B cell (primary cell): ENCODE results near the gene PPIP5K2.

ENCODE experiments used
- EZH2 ChIP-seq: IDR thresholded peaks from 2 replicates; pipeline ENCODE4 v1.6.1; 2012; ENCODE audit warnings: borderline replicate concordance, low read depth, mild to moderate bottlenecking, moderate library complexity, low read length; ENCODE audit not compliant: insufficient read depth, poor library complexity, severe bottlenecking
- TF ChIP-seq, protein P1 (sequence below): fragments of 200-600 bp; IDR thresholded peaks from one replicate; pipeline ENCODE4 v1.8.0; 2022; ENCODE audit warnings: antibody characterized with exemption, mild to moderate bottlenecking

DNA sequence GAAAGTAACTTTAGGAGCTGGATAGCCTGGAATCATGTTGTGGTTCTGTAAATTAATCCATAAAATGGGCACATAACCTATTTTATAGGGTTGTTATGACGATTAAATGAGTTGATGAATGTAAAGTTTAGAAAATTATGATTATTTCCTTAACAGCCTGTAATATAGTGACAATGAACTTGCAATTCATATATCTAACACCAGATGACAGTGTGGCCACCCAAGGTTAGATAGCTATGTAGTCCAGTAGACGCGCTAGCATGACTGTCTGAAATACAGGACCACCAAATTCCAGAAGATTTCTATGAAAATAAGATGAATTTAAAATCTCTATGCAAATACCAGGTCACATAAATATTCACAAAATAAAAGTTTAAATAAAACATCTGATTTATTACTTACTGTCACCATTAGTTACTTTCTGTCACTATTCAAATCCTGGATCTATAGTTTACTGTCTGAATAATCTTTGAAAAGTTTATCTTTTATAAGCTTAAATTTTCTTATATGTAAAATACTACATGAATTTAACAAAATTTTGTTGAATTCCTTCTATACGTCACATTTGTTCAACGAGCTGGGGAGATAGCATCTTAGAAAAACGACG lies 112.4 kb downstream of the PPIP5K2 start:
- TF ChIP-seq, protein P1, sequence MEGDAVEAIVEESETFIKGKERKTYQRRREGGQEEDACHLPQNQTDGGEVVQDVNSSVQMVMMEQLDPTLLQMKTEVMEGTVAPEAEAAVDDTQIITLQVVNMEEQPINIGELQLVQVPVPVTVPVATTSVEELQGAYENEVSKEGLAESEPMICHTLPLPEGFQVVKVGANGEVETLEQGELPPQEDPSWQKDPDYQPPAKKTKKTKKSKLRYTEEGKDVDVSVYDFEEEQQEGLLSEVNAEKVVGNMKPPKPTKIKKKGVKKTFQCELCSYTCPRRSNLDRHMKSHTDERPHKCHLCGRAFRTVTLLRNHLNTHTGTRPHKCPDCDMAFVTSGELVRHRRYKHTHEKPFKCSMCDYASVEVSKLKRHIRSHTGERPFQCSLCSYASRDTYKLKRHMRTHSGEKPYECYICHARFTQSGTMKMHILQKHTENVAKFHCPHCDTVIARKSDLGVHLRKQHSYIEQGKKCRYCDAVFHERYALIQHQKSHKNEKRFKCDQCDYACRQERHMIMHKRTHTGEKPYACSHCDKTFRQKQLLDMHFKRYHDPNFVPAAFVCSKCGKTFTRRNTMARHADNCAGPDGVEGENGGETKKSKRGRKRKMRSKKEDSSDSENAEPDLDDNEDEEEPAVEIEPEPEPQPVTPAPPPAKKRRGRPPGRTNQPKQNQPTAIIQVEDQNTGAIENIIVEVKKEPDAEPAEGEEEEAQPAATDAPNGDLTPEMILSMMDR = peak; percentile 80
- no peak for TF ChIP-seq EZH2
